Measurements from ENCODE around the gene APRT. TPM values are rescaled to one million over a fixed set of nuclear protein-coding genes. Genes with fewer than 3 reads are reported as not detected.

APRT gene
- total RNA-seq, 2 donors from 2014 or later, result 130 to 158 TPM

- DNase-seq (no peak), ATAC-seq (no peak)
- H3K27me3 Mint-ChIP-seq, result no peaks in the 10 kb centered on the region
- H3K4me3 Mint-ChIP-seq, result no peak overlapping the region
- H3K4me1 Mint-ChIP-seq, result peaks cover 9% of the 10 kb centered on the region
- H3K36me3 Mint-ChIP-seq (ENCODE audit: low read depth), result no peaks in the 10 kb centered on the region
- H3K27ac Mint-ChIP-seq, result no peak overlapping the region
- no peaks in the 10 kb centered on the region for H3K9me3 ChIP-seq (ENCODE audit: control insufficient read depth, low read length, poor library complexity, severe bottlenecking)
These were observed 1.8 kb upstream of the APRT start for GRCh38 chr16:88813269-88814143.

GRCh38 chr16:88812513-88813268, 963 bp upstream of the APRT start:
- H3K9me3 ChIP-seq (ENCODE audit: control insufficient read depth, low read length, poor library complexity, severe bottlenecking), result no peaks in the 10 kb centered on the region
- H3K36me3 Mint-ChIP-seq (ENCODE audit: low read depth), result no peaks in the 10 kb centered on the region
- peak overlapping the region; percentile 60 for H3K4me3 Mint-ChIP-seq
- H3K27me3 Mint-ChIP-seq, result no peaks in the 10 kb centered on the region
- no peak for ATAC-seq
- H3K4me1 Mint-ChIP-seq, result peaks cover 12% of the 10 kb centered on the region
- no peak for DNase-seq
- H3K27ac Mint-ChIP-seq, result no peak overlapping the region

GRCh38 chr16:88810912-88811768, 588 bp downstream of the APRT start:
- DNase-seq (peak; percentile 39 to 54 (median 52)), ATAC-seq (peak; percentile 57)
- Mint-ChIP-seq H3K4me3 (peak overlapping the region; percentile 96), H3K27ac (peak overlapping the region; percentile 82), H3K36me3 (ENCODE audit: low read depth) (no peaks in the 10 kb centered on the region), H3K4me1 (peaks cover 12% of the 10 kb centered on the region), H3K27me3 (no peaks in the 10 kb centered on the region)
- no peaks in the 10 kb centered on the region for H3K9me3 ChIP-seq (ENCODE audit: control insufficient read depth, low read length, poor library complexity, severe bottlenecking)

GRCh38 chr16:88810166-88810911, 1.4 kb downstream of the APRT start:
- Mint-ChIP-seq H3K27me3 (no peaks in the 10 kb centered on the region), H3K27ac (peak overlapping the region; percentile 54), H3K36me3 (ENCODE audit: low read depth) (no peaks in the 10 kb centered on the region), H3K4me3 (peak overlapping the region; percentile 96), H3K4me1 (peaks cover 12% of the 10 kb centered on the region)
- ATAC-seq (no peak), DNase-seq (no peak)
- no peaks in the 10 kb centered on the region for H3K9me3 ChIP-seq (ENCODE audit: control insufficient read depth, low read length, poor library complexity, severe bottlenecking)

GRCh38 chr16:88809676-88810165, 2.0 kb downstream of the APRT start:
- H3K27ac Mint-ChIP-seq, result peak overlapping the region; percentile 54
- H3K36me3 Mint-ChIP-seq (ENCODE audit: low read depth), result no peaks in the 10 kb centered on the region
- no peaks in the 10 kb centered on the region for H3K9me3 ChIP-seq (ENCODE audit: control insufficient read depth, low read length, poor library complexity, severe bottlenecking)

GRCh38 chr16:88809068-88809675, 2.6 kb downstream of the APRT start:
- Mint-ChIP-seq H3K4me1 (peaks cover 12% of the 10 kb centered on the region), H3K27ac (peak overlapping the region; percentile 61), H3K4me3 (no peak overlapping the region), H3K27me3 (no peaks in the 10 kb centered on the region), H3K36me3 (ENCODE audit: low read depth) (no peaks in the 10 kb centered on the region)
- ATAC-seq (no peak), DNase-seq (no peak)
- no peaks in the 10 kb centered on the region for H3K9me3 ChIP-seq (ENCODE audit: control insufficient read depth, low read length, poor library complexity, severe bottlenecking)

More at GRCh38 chr16:88809676-88810165, 2.0 kb downstream of the APRT start:
- DNase-seq, result no peak
- ATAC-seq, result no peak
- Mint-ChIP-seq H3K4me1 (peaks cover 12% of the 10 kb centered on the region), H3K4me3 (peak overlapping the region; percentile 53), H3K27me3 (no peaks in the 10 kb centered on the region)

- H3K27ac Mint-ChIP-seq, result peak overlapping the region; percentile 61
- H3K4me1 Mint-ChIP-seq, result peaks cover 14% of the 10 kb centered on the region
- H3K36me3 Mint-ChIP-seq (ENCODE audit: low read depth), result no peaks in the 10 kb centered on the region
- no peaks in the 10 kb centered on the region for H3K9me3 ChIP-seq (ENCODE audit: control insufficient read depth, low read length, poor library complexity, severe bottlenecking)
- ATAC-seq (no peak), DNase-seq (no peak)
- H3K27me3 Mint-ChIP-seq, result no peaks in the 10 kb centered on the region
- no peak overlapping the region for H3K4me3 Mint-ChIP-seq
These were observed 3.9 kb downstream of the APRT start for GRCh38 chr16:88807626-88808453.

- peaks cover 14% of the 10 kb centered on the region for H3K4me1 Mint-ChIP-seq
- no peak overlapping the region for H3K4me3 Mint-ChIP-seq
- no peaks in the 10 kb centered on the region for H3K36me3 Mint-ChIP-seq (ENCODE audit: low read depth)
- no peak overlapping the region for H3K27ac Mint-ChIP-seq
- H3K9me3 ChIP-seq (ENCODE audit: control insufficient read depth, low read length, poor library complexity, severe bottlenecking), result no peaks in the 10 kb centered on the region
- ATAC-seq (no peak), DNase-seq (no peak)
- H3K27me3 Mint-ChIP-seq, result no peaks in the 10 kb centered on the region
These were observed 4.5 kb downstream of the APRT start for GRCh38 chr16:88807142-88807625.

GRCh38 chr16:88806491-88807111, 5.1 kb downstream of the APRT start:
- no peak overlapping the region for H3K4me3 Mint-ChIP-seq
- peaks cover 10% of the 10 kb centered on the region for H3K4me1 Mint-ChIP-seq
- no peak for DNase-seq
- ATAC-seq, result no peak
- no peaks in the 10 kb centered on the region for H3K36me3 Mint-ChIP-seq (ENCODE audit: low read depth)
- no peaks in the 10 kb centered on the region for H3K9me3 ChIP-seq (ENCODE audit: control insufficient read depth, low read length, poor library complexity, severe bottlenecking)
- no peaks in the 10 kb centered on the region for H3K27me3 Mint-ChIP-seq
- no peak overlapping the region for H3K27ac Mint-ChIP-seq

GRCh38 chr16:88805887-88806393, 5.8 kb downstream of the APRT start:
- DNase-seq (no peak), ATAC-seq (no peak)
- Mint-ChIP-seq H3K27ac (no peak overlapping the region), H3K4me3 (no peak overlapping the region), H3K4me1 (peaks cover 9% of the 10 kb centered on the region), H3K27me3 (no peaks in the 10 kb centered on the region), H3K36me3 (ENCODE audit: low read depth) (no peaks in the 10 kb centered on the region)
- no peaks in the 10 kb centered on the region for H3K9me3 ChIP-seq (ENCODE audit: control insufficient read depth, low read length, poor library complexity, severe bottlenecking)

- ATAC-seq, result no peak
- no peaks in the 10 kb centered on the region for H3K9me3 ChIP-seq (ENCODE audit: control insufficient read depth, low read length, poor library complexity, severe bottlenecking)
- Mint-ChIP-seq H3K4me3 (no peak overlapping the region), H3K4me1 (peaks cover 13% of the 10 kb centered on the region), H3K36me3 (ENCODE audit: low read depth) (no peaks in the 10 kb centered on the region), H3K27me3 (no peaks in the 10 kb centered on the region), H3K27ac (no peak overlapping the region)
- DNase-seq, result no peak
These were observed 6.4 kb downstream of the APRT start for GRCh38 chr16:88805340-88805715.

All from T-helper 17 cell (primary cell).